Peyer's patch (tissue), 4 donors: Measurements from ENCODE around the gene RMDN3. TPM values are rescaled to one million over a fixed set of nuclear protein-coding genes. Genes with fewer than 3 reads are reported as not detected.
A peak's percentile ranks its signal among the peaks of the same experiment; 100 is the strongest.

Experiments
- DNase-seq, 3 donors: peaks; one replicate each; pipeline ENCODE4 v3.0.0-alpha.2; 2017 to 2019
- H3K27ac ChIP-seq, 4 donors: fragments of 200-600 bp; sonication (generic); one replicate each; pipeline ENCODE4 v1.5.1; 2016 to 2019
- H3K27me3 ChIP-seq, 2 donors: fragments of 200-600 bp; sonication (generic); one replicate each; pipeline ENCODE4 v1.5.1; 2019
- H3K36me3 ChIP-seq, 3 donors: fragments of 200-600 bp; sonication (generic); one replicate each; pipeline ENCODE4 v1.5.1; 2016 to 2019
- H3K4me1 ChIP-seq, 4 donors: fragments of 200-600 bp; sonication (generic); one replicate each; pipeline ENCODE4 v1.5.1; 2016 to 2019
- H3K4me3 ChIP-seq, 4 donors: fragments of 200-600 bp; sonication (generic); 1 replicate in 3 of 4; 2 replicates in 1 of 4; pipeline ENCODE4 v1.5.1; 2016 to 2019; ENCODE audit warnings: mild to moderate bottlenecking in 1 of 4
- H3K9me3 ChIP-seq, 4 donors: fragments of 200-600 bp; sonication (generic); one replicate each; pipeline ENCODE4 v1.5.1; 2016 to 2019; ENCODE audit warnings: mild to moderate bottlenecking in 1 of 4
- CTCF ChIP-seq, 6 experiments: fragments of 450-650 bp in 4 of 6; fragments of 200-600 bp in 2 of 6; sonication (generic) in 1 of 6; IDR thresholded peaks; one replicate each; pipeline ENCODE4 v1.5.1; 2017 to 2019; ENCODE audit warnings: antibody characterized with exemption in 6 of 6, mild to moderate bottlenecking in 3 of 6, moderate library complexity in 1 of 6
- POLR2A ChIP-seq, 2 donors: fragments of 450-650 bp; IDR thresholded peaks; one replicate each; pipeline ENCODE4 v1.5.1; 2017; ENCODE audit warnings: antibody characterized with exemption in 2 of 2, mild to moderate bottlenecking in 2 of 2, moderate library complexity in 2 of 2
- total RNA-seq, 4 donors: library from RNA; depleted of rRNA; stranded (reverse); fragments of >200 nt; gene quantifications; one replicate each; pipeline ENCODE4 v1.1.0, GENCODE V29; 2016

The RMDN3 gene
- total RNA-seq, 4 donors from 2014 or later: 69.2 to 94.7 (median 74.0) TPM

- no peak for DNase-seq
- no peak for TF ChIP-seq CTCF (IDR thresholded peaks at IDR 0.05)
- Histone ChIP-seq H3K4me1 (peaks cover 0 to 41% (median 5%) of the 10 kb centered on the region in 4 donors), H3K27me3 (no peaks in the 10 kb centered on the region), H3K4me3 (no peak overlapping the region), H3K27ac (peak overlapping the region in 2 of 4 donors; percentile 13 to 26), H3K9me3 (no peaks in the 10 kb centered on the region), H3K36me3 (peaks cover 0 to 12% (median 0%) of the 10 kb centered on the region in 3 donors)
Observed at GRCh38 chr15:40789119-40789518, 34.1 kb upstream of the RMDN3 start.

GRCh38 chr15:40787991-40788390 lies 32.9 kb upstream of the RMDN3 start:
- Histone ChIP-seq H3K4me3 (no peak overlapping the region), H3K27me3 (no peaks in the 10 kb centered on the region), H3K9me3 (no peaks in the 10 kb centered on the region), H3K4me1 (peaks cover 0 to 38% (median 5%) of the 10 kb centered on the region in 4 donors), H3K36me3 (peaks cover 0 to 12% (median 0%) of the 10 kb centered on the region in 3 donors), H3K27ac (peak overlapping the region in 3 of 4 donors; percentile 20 to 91 (median 60))
- TF ChIP-seq POLR2A (IDR thresholded peaks at IDR 0.05) (no peak), CTCF (IDR thresholded peaks at IDR 0.05) (no peak)
- no peak for DNase-seq

GRCh38 chr15:40787344-40787841 lies 32.3 kb upstream of the RMDN3 start:
- peak in 1 of 2 donors; percentile 58 for TF ChIP-seq POLR2A (IDR thresholded peaks at IDR 0.05)
- TF ChIP-seq CTCF (IDR thresholded peaks at IDR 0.05): no peak
- peak overlapping the region in 3 of 4 donors; percentile 20 to 91 (median 60) for H3K27ac ChIP-seq
- H3K4me1 ChIP-seq: peaks cover 0 to 38% (median 5%) of the 10 kb centered on the region in 4 donors
- DNase-seq: peak in 2 of 3 donors; percentile 64 to 82
- H3K36me3 ChIP-seq: peaks cover 0 to 12% (median 0%) of the 10 kb centered on the region in 3 donors
- H3K4me3 ChIP-seq: no peak overlapping the region
- H3K27me3 ChIP-seq: no peaks in the 10 kb centered on the region
- H3K9me3 ChIP-seq: no peaks in the 10 kb centered on the region

GRCh38 chr15:40785814-40786213 lies 30.8 kb upstream of the RMDN3 start:
- H3K4me1 ChIP-seq: peaks cover 0 to 38% (median 5%) of the 10 kb centered on the region in 4 donors
- H3K36me3 ChIP-seq: peaks cover 0 to 9% (median 0%) of the 10 kb centered on the region in 3 donors
- H3K9me3 ChIP-seq: no peaks in the 10 kb centered on the region
- TF ChIP-seq POLR2A (IDR thresholded peaks at IDR 0.05): no peak
- no peak for TF ChIP-seq CTCF (IDR thresholded peaks at IDR 0.05)
- no peaks in the 10 kb centered on the region for H3K27me3 ChIP-seq
- H3K27ac ChIP-seq: peak overlapping the region in 1 of 4 donors; percentile 69
- no peak for DNase-seq
- no peak overlapping the region for H3K4me3 ChIP-seq

GRCh38 chr15:40785164-40785563 lies 30.1 kb upstream of the RMDN3 start:
- peak overlapping the region in 1 of 4 donors; percentile 69 for H3K27ac ChIP-seq
- peaks cover 0 to 38% (median 5%) of the 10 kb centered on the region in 4 donors for H3K4me1 ChIP-seq
- no peaks in the 10 kb centered on the region for H3K9me3 ChIP-seq

More at GRCh38 chr15:40785164-40785563, 30.1 kb upstream of the RMDN3 start:
- Histone ChIP-seq H3K27me3 (no peaks in the 10 kb centered on the region), H3K4me3 (no peak overlapping the region), H3K36me3 (peaks cover 0 to 3% (median 0%) of the 10 kb centered on the region in 3 donors)
- TF ChIP-seq POLR2A (IDR thresholded peaks at IDR 0.05) (no peak), CTCF (IDR thresholded peaks at IDR 0.05) (peak in 3 of 6 experiments; percentile 24 to 34 (median 27))
- DNase-seq: no peak
